ENCODE measurements around the gene GGACT.

Gene GGACT

DNA sequence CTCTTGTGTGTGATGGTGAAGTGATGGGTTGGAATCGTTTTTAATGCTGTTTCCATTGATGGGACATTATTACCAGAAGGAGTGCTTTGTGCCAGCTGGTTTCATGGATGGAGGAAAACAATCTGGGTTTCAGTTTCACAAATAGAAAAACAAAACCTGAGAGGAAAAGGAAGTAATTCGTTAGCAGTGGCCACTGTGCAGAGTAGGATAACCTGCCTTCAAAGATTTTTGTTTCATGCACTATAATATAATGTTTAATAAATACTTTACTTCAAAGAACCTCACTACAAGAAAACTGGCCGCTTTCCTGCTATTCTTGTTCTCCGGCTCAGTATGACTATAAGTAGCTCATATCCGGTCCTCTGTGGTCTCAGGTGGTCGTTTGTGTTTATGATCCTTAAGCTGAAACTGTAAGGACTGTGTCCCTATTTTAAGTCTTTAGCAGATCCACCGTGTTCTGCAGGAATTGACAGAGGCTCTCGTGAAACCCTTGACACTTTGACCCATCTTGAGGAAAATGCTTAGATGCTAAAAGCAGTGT lies 104.7 kb downstream of the GGACT start:
- no peaks in the 10 kb centered on the region for H3K36me3 ChIP-seq (ENCODE audit: low read depth)
- TF ChIP-seq, protein P1, sequence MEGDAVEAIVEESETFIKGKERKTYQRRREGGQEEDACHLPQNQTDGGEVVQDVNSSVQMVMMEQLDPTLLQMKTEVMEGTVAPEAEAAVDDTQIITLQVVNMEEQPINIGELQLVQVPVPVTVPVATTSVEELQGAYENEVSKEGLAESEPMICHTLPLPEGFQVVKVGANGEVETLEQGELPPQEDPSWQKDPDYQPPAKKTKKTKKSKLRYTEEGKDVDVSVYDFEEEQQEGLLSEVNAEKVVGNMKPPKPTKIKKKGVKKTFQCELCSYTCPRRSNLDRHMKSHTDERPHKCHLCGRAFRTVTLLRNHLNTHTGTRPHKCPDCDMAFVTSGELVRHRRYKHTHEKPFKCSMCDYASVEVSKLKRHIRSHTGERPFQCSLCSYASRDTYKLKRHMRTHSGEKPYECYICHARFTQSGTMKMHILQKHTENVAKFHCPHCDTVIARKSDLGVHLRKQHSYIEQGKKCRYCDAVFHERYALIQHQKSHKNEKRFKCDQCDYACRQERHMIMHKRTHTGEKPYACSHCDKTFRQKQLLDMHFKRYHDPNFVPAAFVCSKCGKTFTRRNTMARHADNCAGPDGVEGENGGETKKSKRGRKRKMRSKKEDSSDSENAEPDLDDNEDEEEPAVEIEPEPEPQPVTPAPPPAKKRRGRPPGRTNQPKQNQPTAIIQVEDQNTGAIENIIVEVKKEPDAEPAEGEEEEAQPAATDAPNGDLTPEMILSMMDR (IDR thresholded peaks at IDR 0.05; ENCODE audit: poor library complexity, severe bottlenecking), result no peak
- H3K4me1 ChIP-seq (ENCODE audit: insufficient read depth, poor library complexity, severe bottlenecking), result no peaks in the 10 kb centered on the region
- H3K4me3 ChIP-seq (ENCODE audit: severe bottlenecking), result no peak overlapping the region
- H3K9me3 ChIP-seq (ENCODE audit: severe bottlenecking), result no peaks in the 10 kb centered on the region
- H3K27ac ChIP-seq (ENCODE audit: poor library complexity, severe bottlenecking), result no peak overlapping the region
- no peaks in the 10 kb centered on the region for H3K27me3 ChIP-seq (ENCODE audit: insufficient read depth, poor library complexity, severe bottlenecking)
- ATAC-seq (ENCODE audit: low read depth) (no peak), DNase-seq (ENCODE audit: low spot score) (no peak)

DNA sequence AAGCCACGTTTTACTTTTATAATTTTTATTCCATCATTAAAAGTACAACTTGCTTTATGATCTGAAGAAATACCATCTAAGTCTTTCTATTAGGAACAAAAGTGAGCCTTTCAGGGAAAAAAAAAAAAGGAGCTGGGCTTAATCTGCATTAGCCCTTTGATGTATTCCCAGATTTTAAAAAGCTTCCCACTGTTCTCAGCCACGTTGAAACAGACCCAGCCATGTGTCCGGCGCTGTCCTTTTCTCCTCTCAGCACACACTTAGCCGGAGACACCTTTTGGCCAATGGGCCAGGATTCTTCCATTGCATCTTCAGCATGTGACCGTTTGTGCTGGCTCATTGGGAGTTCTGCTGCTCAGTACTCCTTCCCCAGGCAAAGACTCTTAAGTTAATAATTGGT lies 105.5 kb downstream of the GGACT start:
- TF ChIP-seq, protein P1 (IDR thresholded peaks at IDR 0.05; ENCODE audit: poor library complexity, severe bottlenecking), result no peak
- Histone ChIP-seq H3K27ac (ENCODE audit: poor library complexity, severe bottlenecking) (no peak overlapping the region), H3K4me3 (ENCODE audit: severe bottlenecking) (no peak overlapping the region), H3K27me3 (ENCODE audit: insufficient read depth, poor library complexity, severe bottlenecking) (no peaks in the 10 kb centered on the region), H3K36me3 (ENCODE audit: low read depth) (no peaks in the 10 kb centered on the region), H3K9me3 (ENCODE audit: severe bottlenecking) (no peaks in the 10 kb centered on the region), H3K4me1 (ENCODE audit: insufficient read depth, poor library complexity, severe bottlenecking) (no peaks in the 10 kb centered on the region)
- DNase-seq (ENCODE audit: low spot score) (no peak), ATAC-seq (ENCODE audit: low read depth) (no peak)

DNA sequence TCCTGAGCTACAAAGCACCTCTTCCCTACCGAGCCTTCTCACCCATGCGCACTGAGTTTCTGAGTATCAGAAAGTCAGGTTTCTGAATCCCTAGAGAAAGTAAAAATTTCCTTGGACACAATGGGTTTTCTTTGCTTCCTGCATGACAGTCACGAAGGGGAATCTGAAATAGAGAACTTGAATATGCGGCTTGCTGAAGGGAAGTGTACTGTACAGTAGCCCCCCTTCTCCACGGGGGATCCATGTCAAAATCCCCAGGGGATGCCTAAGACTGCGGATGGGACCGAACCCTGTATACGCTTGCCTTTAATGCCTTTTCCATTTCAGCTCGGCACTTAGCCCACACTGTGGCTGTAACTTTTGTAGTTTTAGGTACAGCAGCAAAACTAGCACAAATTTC lies 107.9 kb downstream of the GGACT start:
- H3K27ac ChIP-seq (ENCODE audit: poor library complexity, severe bottlenecking), result no peak overlapping the region
- H3K9me3 ChIP-seq (ENCODE audit: severe bottlenecking), result no peaks in the 10 kb centered on the region
- DNase-seq (ENCODE audit: low spot score), result no peak
- TF ChIP-seq, protein P1 (IDR thresholded peaks at IDR 0.05; ENCODE audit: poor library complexity, severe bottlenecking), result no peak
- no peaks in the 10 kb centered on the region for H3K36me3 ChIP-seq (ENCODE audit: low read depth)
- no peaks in the 10 kb centered on the region for H3K4me1 ChIP-seq (ENCODE audit: insufficient read depth, poor library complexity, severe bottlenecking)
- H3K27me3 ChIP-seq (ENCODE audit: insufficient read depth, poor library complexity, severe bottlenecking), result no peaks in the 10 kb centered on the region
- no peak overlapping the region for H3K4me3 ChIP-seq (ENCODE audit: severe bottlenecking)
- ATAC-seq (ENCODE audit: low read depth), result no peak
